H54 (cell line): Measurements from ENCODE around the gene ACTBL2.
A peak's percentile ranks its signal among the peaks of the same experiment; 100 is the strongest.

ENCODE experiments used
- DNase-seq: peaks from one replicate; pipeline ENCODE4 v3.0.0; 2011; ENCODE audit warnings: low spot score, mixed read lengths; ENCODE audit not compliant: insufficient read length
- FAIRE-seq: peaks from 3 replicates; lab custom pipeline; 2011; peaks lifted over from hg19 to GRCh38; lab: Jason Lieb, UNC
- POLR2A ChIP-seq: IDR thresholded peaks from 2 replicates; pipeline ENCODE4 v1.6.1; 2011; ENCODE audit warnings: low read depth, mild to moderate bottlenecking, low read length

Gene ACTBL2

DNA sequence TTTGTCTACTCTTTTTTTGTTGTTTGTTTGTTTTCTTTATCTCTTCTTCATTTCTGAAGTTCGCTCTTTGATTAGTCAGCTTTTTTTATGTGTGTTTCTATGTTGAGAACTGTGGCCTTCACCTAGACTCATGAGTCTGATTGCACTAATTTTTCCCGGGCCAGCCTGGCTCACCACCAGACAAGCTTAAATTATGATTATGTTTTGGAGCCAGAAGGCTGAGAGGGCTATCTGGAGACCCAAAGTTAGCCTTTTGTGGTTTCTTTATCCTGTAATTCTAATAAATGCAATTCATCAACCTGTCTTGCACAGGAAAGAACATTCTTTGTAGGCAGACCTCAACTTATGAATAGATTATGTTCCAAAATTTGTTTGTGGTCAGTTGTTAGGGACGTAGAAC lies 20.8 kb upstream of the ACTBL2 start:
- no peak for TF ChIP-seq POLR2A
- FAIRE-seq, result no peak
- no peak for DNase-seq

DNA sequence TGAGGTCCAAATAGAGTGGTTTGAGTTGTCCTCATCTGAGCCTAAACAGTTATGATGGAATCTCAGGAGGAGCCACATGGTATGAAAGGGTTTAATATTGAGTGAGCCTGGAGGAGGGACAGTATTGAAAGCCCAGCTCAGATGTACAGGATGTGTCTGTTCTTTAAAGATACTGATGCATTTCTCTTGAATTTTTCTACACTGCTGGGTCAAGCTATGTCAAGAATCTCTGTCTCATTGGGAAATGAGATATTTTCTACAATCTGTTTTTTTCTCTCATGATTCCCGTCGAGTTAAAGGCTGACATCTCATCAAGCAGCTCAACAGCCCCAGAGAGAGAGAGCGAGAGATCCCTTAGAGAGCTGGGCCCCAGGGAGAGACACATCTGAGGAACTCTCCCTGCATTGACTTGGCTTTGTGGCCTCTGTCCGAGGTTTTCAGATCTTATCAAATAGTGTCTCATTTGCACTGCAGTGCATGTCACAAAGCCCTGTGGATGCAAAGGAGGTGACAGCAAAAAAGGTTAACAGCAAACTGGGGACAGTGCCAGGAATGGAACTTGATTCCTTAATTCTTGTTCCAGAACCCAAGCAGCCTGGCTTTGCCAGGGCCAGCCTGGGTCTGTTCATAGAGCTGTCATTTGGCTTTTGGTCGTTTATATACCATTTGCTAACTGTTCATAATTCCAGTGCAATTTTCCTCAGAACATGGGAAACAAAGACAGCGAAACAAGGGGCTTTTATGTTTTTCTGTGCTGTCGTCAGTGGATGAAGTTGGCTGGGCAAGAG lies 19.0 kb upstream of the ACTBL2 start:
- FAIRE-seq, result no peak
- no peak for DNase-seq
- no peak for TF ChIP-seq POLR2A

DNA sequence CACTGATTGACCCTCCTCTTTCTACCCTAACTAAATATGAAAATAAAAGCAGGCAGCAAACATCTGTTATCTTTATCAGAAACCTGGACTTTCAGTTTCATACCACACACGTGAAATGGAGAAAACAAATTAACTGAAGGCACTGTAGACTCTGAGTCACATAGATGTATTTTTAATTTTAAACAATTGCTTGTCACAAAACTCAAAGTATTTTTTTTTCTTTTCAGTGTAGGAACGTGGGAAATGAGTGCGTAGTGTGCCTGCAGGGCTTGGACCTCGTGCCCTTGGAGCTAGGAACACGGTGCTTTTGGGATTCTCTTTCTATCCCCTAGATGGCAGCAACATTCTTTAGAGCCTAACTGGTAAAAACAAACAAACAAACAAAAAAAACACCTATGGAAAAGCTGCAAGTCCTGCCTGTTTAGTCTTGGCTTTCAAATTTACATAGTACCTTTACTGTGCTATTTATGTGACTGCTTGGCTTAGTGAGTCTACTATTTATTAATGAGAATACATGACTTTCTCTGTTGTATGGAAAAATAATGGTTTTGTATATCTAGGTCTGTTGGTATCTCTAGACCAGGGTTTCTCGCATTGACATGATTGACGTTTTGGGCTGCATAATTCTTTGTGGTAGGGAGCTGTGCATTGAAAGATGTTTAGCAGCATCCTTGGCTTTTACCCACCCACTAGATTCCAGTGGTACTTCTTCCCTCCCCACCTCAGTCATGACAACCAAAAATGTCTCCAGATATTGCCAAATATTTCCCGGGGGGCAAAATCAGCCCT lies 16.8 kb upstream of the ACTBL2 start:
- TF ChIP-seq POLR2A, result no peak
- DNase-seq (peak; percentile 15), FAIRE-seq (peak; percentile 87)

DNA sequence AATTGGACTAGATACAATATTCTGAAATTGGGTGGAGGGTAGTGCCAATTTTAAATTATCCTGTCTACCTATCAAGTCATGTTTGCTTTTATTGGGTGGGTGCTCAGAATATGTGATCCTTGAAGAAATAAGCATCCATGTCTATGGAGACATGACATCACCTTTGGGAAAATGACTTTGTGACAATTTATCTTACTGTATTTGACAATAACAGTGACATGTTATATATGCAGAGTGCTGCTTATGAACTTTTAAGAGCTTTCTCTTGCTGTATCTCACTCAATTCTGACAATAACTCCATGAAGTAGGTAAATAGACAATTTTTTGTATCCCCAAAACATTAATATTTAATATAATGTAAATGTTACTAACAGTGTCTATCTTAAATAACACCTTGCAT lies 15.1 kb upstream of the ACTBL2 start:
- no peak for DNase-seq
- no peak for FAIRE-seq
- TF ChIP-seq POLR2A, result no peak

DNA sequence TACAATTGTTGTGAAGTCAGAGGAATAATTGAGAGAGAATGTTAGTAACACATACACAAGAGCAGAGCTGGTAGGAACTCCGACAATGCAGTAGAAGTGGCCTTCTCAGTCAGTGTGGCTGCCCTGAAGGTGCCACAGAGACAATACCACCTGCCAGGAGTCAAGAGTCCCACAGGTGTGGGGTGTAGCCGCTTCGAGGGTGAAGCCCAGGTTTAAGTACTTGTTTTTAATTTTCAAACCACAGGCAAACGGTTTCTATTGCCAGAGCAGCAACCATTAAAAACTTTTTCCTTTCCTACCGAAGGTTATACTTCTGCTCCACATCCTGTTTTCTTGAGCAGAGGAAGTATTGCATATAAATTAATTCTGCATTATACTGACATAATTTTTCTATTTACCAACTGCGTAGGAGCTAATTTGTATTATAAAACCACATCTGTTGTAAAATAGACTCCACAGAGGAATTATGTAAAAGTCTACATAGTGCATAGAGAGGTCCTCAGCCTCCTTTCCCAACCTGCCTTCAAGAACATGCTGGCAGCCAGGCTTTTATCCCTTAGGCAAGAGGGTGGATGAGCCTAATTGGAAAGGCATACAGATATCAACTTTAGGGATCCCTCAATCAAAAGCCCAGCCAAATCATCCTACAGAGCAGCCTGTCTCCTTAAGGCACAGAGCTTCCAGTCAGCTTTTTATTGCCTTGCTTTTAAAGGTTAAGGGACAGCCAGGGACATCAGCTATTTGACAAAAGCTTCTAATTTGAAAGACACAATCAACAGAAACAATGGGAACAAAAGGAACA lies 12.9 kb upstream of the ACTBL2 start:
- no peak for DNase-seq
- no peak for TF ChIP-seq POLR2A
- peak; percentile 30 for FAIRE-seq

DNA sequence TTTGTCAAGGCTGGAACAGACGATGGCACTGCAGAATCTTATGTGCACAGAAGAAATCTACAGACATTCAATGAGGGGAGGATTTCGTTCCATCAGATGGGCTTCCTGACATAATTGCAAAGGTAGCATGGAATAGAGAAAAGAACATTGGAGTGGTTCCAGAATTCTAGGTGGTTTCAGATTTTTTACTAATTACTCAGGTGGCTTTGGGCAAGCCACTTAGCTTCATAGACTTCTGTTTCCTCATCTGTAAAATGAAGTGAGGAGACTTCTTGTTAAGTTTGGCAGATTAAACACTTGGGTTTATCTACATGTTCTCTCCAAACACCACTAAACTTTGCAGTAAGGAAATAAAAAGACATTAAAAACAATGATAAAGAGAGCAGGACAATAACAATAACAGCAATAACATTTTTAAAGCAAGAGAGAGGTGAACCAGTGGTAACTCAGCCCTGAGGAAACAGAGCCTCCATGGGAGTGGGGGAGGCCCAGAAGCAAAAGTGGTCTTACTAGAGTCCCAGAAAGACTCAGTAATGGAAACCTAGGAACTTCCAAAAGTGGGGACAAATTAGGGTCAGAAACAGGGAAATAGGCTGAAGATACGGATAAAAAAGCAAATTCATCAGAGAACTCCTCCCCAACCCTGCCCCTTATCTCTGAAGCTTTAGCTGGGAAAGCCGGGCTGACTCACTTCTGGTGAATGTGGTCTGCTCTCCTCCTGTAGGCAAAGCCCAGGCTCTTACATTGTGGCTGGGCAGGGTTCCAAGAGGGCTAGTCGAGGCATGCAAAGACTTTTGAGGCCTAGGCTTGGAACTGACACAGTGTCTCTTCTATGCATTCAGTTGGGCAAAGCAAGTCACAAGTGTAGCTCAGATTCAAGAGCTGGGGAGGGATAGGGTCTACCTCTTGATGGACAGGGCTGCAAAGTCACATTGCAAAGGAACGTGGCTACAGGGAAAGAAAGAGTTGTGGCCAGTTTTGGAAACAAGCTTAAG lies 11.8 kb upstream of the ACTBL2 start:
- no peak for TF ChIP-seq POLR2A
- FAIRE-seq (peak; percentile 100), DNase-seq (peak; percentile 64)

DNA sequence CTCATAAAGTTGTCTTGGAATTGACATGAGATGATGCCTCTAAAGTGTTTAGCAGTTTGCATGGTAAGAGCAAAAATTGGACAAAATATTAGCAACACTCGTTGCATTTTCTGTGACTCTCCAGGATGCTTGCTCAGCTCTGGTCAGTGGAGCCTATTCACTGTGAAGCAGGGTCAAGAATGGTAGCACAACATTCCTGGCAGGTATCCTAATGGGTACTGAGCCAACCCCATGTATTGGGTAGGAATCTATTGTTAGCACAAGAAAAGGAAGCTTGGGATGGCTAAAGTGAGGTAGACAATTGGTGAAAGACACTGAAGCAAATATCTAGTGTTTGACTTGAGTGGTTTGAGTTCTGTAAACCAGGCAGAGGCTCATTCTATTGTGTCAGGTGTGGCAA lies 10.4 kb upstream of the ACTBL2 start:
- TF ChIP-seq POLR2A, result no peak
- FAIRE-seq, result no peak
- DNase-seq, result no peak

DNA sequence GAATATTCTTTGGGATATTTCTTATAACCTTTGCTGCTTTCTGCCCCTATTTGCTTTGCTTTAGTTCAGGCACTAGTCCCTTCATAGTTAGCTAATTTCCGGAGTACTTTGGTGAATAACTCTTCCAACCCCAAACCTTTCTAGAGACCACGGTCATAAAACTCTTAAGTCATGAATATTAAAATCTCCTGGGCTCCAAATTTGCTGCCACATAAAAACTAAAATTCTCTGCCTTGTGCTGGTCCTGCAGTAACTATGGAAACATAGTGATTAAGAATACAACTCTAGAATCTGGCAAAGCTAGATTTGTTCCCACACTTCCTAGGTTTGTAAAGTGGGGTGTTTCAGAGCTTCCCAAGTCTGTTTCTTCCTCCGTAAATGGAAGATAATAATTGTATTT lies 10.0 kb upstream of the ACTBL2 start:
- TF ChIP-seq POLR2A, result no peak
- no peak for DNase-seq
- no peak for FAIRE-seq

DNA sequence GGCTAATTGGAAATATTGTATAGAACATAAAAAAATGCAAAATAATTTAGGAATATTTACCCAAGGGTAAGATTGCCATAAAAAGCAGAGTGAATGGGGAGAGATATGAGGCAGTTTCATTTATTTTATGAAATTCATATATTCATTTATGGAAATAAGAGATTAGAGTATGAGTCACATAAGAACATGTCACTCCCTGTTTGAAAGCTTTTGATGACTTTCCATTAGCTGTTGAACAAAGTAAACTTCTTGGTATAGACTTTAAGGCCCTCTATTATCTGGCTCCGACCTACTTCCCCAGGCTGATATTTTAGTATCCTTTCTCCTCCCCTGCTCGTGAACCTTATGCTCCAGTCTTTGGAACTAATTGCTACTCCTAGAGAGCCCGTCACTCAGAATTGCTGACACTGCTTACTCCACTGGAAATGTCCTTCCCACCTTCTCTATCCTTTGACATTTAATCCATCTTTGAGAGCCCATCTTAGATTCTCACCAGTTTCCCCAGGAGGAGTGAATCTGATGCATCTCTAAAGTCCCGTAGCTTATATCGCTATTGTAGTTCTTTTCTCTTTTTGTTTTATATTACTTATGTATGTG lies 8.9 kb upstream of the ACTBL2 start:
- FAIRE-seq (no peak), DNase-seq (no peak)
- no peak for TF ChIP-seq POLR2A

DNA sequence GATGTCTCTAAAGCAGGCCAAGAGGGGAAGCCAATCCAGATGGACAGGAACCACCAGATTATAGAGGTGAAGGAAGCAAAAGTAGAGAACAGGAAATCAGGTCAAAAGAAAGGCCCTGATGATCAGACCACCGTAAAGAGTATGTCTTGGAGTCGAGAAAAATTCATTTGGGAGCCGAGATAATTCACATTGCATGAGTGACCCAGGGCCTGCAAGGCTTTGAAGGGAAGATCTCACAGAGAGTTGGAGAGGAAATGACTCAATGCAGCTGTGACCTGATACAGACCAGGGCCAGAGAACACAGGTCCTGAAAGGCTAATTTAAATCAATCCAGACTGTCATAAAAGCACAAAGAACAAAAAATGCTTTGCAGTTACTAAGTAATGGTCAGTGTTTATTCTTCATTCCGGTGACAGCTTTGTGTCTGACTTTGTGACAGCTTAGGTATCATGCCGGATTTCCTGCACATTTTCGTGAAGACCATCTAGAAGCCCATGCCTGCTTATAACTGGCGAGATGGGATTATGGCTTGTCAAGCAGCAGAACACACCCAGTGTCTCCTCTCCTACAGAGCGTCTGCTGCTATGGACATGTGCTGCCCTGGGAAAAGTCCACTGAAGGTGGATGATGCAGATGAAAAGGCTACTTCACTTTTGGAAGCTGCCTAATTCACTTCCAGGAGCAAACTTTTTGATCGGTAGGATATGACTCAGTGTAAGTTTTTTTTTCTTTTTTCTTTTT lies 5.8 kb upstream of the ACTBL2 start:
- TF ChIP-seq POLR2A, result no peak
- peak; percentile 80 for FAIRE-seq
- peak; percentile 32 for DNase-seq

DNA sequence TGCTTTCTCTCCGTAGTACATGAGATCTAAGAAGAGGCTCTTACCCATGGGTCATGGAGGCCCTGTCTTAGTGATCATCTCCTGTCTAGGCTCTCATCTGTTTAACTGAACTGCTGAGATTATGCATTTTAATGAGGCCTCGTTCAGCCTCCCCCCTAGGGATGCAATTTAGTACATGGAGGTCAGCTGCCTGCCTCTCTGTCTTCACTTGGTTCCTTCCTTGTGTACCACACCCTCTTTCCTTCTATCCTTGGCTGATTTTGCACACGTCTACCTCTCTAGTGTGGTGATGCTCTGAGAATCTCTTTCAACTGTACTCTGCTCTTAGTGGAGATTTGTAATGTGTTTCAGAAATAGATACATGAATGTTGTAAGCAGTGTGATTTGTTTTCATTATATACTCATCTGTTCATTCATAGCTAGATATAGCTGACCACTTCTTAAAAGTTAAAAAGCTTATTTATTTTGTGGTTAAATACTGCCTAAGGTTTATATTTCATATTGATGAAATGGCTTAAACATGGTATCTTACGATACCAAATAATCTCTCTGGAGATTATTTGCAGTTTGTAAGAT lies 3.5 kb upstream of the ACTBL2 start:
- FAIRE-seq (no peak), DNase-seq (no peak)
- TF ChIP-seq POLR2A, result no peak

DNA sequence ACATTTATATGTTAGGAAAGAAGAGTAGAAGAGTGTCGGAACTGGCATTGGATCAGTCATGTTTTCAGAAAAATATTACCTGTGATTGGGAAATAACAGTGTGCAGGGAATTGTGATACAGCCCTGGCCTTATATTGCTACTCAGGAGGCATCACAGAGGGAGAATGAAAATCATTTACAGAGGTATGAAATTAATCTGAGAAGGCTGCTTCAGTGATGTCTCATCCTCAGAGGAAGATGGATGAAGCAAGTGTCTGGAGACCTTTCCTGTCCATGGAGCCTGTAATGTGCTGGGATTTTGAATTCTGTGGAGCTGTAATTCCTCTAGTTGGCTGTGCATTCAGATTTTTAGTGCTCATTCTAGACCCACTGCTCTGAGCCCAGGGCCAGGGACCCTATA lies 3.8 kb downstream of the ACTBL2 start:
- FAIRE-seq (no peak), DNase-seq (no peak)
- no peak for TF ChIP-seq POLR2A
